ENCODE measurements around the gene SUPT5H. TPM values are rescaled to one million over a fixed set of nuclear protein-coding genes. Genes with fewer than 3 reads are reported as not detected.

The SUPT5H gene
- total RNA-seq, 1 donor from 2014 or later: 126 TPM

- H3K4me3 ChIP-seq (ENCODE audit: low read depth, low read length): peak overlapping the region; percentile 75
- DNase-seq (ENCODE audit: low read depth): no peak
- TF ChIP-seq, protein P1, sequence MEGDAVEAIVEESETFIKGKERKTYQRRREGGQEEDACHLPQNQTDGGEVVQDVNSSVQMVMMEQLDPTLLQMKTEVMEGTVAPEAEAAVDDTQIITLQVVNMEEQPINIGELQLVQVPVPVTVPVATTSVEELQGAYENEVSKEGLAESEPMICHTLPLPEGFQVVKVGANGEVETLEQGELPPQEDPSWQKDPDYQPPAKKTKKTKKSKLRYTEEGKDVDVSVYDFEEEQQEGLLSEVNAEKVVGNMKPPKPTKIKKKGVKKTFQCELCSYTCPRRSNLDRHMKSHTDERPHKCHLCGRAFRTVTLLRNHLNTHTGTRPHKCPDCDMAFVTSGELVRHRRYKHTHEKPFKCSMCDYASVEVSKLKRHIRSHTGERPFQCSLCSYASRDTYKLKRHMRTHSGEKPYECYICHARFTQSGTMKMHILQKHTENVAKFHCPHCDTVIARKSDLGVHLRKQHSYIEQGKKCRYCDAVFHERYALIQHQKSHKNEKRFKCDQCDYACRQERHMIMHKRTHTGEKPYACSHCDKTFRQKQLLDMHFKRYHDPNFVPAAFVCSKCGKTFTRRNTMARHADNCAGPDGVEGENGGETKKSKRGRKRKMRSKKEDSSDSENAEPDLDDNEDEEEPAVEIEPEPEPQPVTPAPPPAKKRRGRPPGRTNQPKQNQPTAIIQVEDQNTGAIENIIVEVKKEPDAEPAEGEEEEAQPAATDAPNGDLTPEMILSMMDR (conservative IDR thresholded peaks at IDR 0.05; ENCODE audit: low read depth, low read length): no peak
These were observed 34.5 kb downstream of the SUPT5H start for GRCh38 chr19:39479916-39480315.

DNA sequence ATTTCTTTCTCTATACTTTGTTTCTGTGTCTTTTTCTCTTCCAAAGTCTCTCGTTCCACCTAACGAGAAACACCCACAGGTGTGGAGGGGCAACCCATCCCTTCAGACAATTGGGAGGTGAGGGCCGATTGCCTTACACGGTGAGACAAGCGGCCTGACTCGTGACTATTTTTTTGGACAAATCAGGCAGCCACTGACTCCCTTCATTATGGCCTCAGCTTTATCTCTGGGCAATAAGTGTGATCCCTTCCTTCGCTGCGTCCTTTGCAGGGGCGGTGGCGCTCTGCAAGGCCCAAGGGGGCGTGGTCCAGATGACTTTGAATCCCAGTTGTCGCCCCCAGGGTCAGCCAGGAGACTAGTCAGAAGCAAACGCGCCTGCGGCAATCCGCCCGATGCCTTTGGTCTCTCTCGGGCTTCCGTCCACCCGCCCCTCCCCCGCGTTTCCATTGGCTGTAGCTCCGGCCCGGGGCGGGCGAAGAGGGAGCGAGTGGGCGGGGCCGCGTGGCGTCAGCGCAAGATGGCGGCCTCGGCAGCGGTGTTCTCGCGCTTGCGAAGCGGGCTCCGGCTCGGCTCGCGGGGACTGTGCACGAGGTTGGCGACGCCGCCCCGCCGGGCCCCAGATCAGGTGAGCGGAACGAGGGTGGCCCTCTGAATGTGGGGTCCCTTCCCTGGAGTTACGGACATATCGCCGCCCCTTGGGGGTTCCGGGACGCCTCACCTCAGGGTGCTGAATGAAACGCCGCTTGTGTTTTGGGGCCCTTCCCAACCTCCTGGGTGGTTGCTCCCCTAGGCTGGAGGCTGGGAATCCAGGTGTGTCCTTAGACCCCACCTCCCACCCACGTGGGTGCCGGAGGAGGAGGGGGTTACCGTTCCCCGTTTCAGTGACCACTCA lies 35.2 kb downstream of the SUPT5H start, which contains the start of gene TIMM50:
Gene TIMM50 (plus strand): TSS at position 502 of the 892 bp plus-strand sequence. CDS start 16 bp downstream, at position 518.
- TF ChIP-seq, protein P1 (conservative IDR thresholded peaks at IDR 0.05; ENCODE audit: low read depth, low read length): no peak
- DNase-seq (ENCODE audit: low read depth): peak; percentile 30
- peak within 1 kb of the TSS; percentile 75 for H3K4me3 ChIP-seq (ENCODE audit: low read depth, low read length)

GRCh38 chr19:39481229-39481545 lies 35.8 kb downstream of the SUPT5H start:
- DNase-seq (ENCODE audit: low read depth): no peak
- TF ChIP-seq, protein P1 (conservative IDR thresholded peaks at IDR 0.05; ENCODE audit: low read depth, low read length): no peak
- H3K4me3 ChIP-seq (ENCODE audit: low read depth, low read length): peak overlapping the region; percentile 75

DNA sequence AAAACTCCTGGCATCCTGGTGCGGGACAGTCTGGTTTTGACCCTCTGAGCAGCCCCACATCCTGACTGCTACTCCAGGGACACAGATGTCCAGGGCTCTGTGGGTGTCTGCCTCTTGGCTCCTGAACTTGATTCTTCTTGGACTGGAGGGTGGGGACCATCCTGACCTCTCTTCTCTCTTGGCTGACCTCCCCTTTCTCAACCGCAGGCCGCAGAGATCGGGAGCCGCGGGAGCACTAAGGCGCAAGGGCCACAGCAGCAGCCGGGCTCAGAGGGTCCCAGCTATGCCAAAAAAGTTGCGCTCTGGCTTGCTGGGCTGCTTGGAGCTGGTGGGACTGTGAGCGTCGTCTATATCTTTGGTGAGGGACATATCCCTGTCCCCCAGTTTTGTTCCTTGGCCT lies 36.3 kb downstream of the SUPT5H start:
- H3K4me3 ChIP-seq (ENCODE audit: low read depth, low read length): peak overlapping the region; percentile 75
- no peak for DNase-seq (ENCODE audit: low read depth)
- TF ChIP-seq, protein P1 (conservative IDR thresholded peaks at IDR 0.05; ENCODE audit: low read depth, low read length): no peak

- TF ChIP-seq, protein P1 (conservative IDR thresholded peaks at IDR 0.05; ENCODE audit: low read depth, low read length): no peak
These were observed 37.8 kb downstream of the SUPT5H start for GRCh38 chr19:39483141-39483540.

GRCh38 chr19:39489756-39490155 lies 44.4 kb downstream of the SUPT5H start:
- H3K4me3 ChIP-seq (ENCODE audit: low read depth, low read length): no peak overlapping the region
- TF ChIP-seq, protein P1 (conservative IDR thresholded peaks at IDR 0.05; ENCODE audit: low read depth, low read length): no peak
- DNase-seq (ENCODE audit: low read depth): no peak

More at GRCh38 chr19:39483141-39483540, 37.8 kb downstream of the SUPT5H start:
- H3K4me3 ChIP-seq (ENCODE audit: low read depth, low read length): no peak overlapping the region
- DNase-seq (ENCODE audit: low read depth): no peak
